MCF 10A (cell line): ENCODE data around the gene CFAP90. TPM values are rescaled to one million over a fixed set of nuclear protein-coding genes. Genes with fewer than 3 reads are reported as not detected.

Source experiments
- BruUV-seq: library from RNA; stranded (reverse); fragments of 400-500 nt; replicated peaks from 2 replicates; lab custom pipeline; 2021; lab: Mats Ljungman, UMichigan
- CTCF ChIA-PET: fragments of 300-600 bp; sonication (Branson Sonifier 250); formaldehyde crosslinking; extraction: SDS; loops from one replicate; lab custom pipeline; 2021; ENCODE audit warnings: antibody characterized with exemption, inconsistent platforms; lab: Yijun Ruan, JAX
- POLR2A ChIA-PET: fragments of 300-600, 350-650 bp; sonication (Branson Sonifier 250); formaldehyde crosslinking; extraction: SDS; loops from one replicate; lab custom pipeline; 2020; ENCODE audit warnings: antibody characterized with exemption, inconsistent platforms; lab: Yijun Ruan, JAX
- DNase-seq: peaks from one replicate; pipeline ENCODE4 v3.0.0-alpha.2; 2018; ENCODE audit not compliant: unreplicated experiment
- H3K27ac Mint-ChIP-seq: one replicate; pipeline ENCODE4 v1.8.0; 2022; ENCODE audit warnings: mild to moderate bottlenecking, low read depth, mixed read lengths; ENCODE audit not compliant: unreplicated experiment
- H3K27me3 Mint-ChIP-seq: one replicate; pipeline ENCODE4 v1.8.0; 2022; ENCODE audit warnings: mixed read lengths; ENCODE audit not compliant: insufficient read depth, unreplicated experiment
- H3K36me3 Mint-ChIP-seq: one replicate; pipeline ENCODE4 v1.8.0; 2022; ENCODE audit warnings: mild to moderate bottlenecking, moderate library complexity, mixed read lengths; ENCODE audit not compliant: insufficient read depth, unreplicated experiment
- H3K4me1 Mint-ChIP-seq: one replicate; pipeline ENCODE4 v1.8.0; 2022; ENCODE audit warnings: mixed read lengths; ENCODE audit not compliant: insufficient read depth, unreplicated experiment
- H3K4me3 Mint-ChIP-seq: one replicate; pipeline ENCODE4 v1.8.0; 2022; ENCODE audit warnings: mild to moderate bottlenecking, moderate library complexity, mixed read lengths; ENCODE audit not compliant: unreplicated experiment
- H3K9me3 Mint-ChIP-seq: one replicate; pipeline ENCODE4 v1.8.0; 2022; ENCODE audit warnings: mixed read lengths; ENCODE audit not compliant: unreplicated experiment
- CTCF ChIP-seq: fragments of 200-600 bp; IDR thresholded peaks from one replicate; pipeline ENCODE4 v1.8.0; 2022; ENCODE audit warnings: antibody characterized with exemption, mild to moderate bottlenecking; ENCODE audit not compliant: unreplicated experiment
- intact Hi-C: fragments of 100-400 bp; cut with micrococcal nuclease; formaldehyde crosslinking; loops from 2 replicates; pipeline ENCODE4 v1.14.1; 2022
- total RNA-seq: library from RNA; stranded (reverse); gene quantifications from 2 replicates; pipeline ENCODE4 v1.2.3, GENCODE V29; 2022

CFAP90 gene
- total RNA-seq, 1 experiment from 2014 or later = not detected

GRCh38 chr5:7802855-7803254 lies 48.1 kb downstream of the CFAP90 start:
- ChIA-PET POLR2A (interaction anchor here (0.8 kb wide), 1 partner anchor 65 kb away, joined by 3 read pairs; no protein-coding TSS in a partner anchor), CTCF (interaction anchor here (1.9 kb wide), 1 partner anchor 13 kb away, joined by 7 read pairs; no protein-coding TSS in a partner anchor)
- Mint-ChIP-seq H3K27me3 (peaks cover 21% of the 10 kb centered on the region), H3K27ac (no peak overlapping the region), H3K9me3 (peaks cover 8% of the 10 kb centered on the region), H3K4me3 (no peak overlapping the region), H3K36me3 (peaks cover 5% of the 10 kb centered on the region), H3K4me1 (no peaks in the 10 kb centered on the region)
- intact Hi-C loops = no loop called here
- BruUV-seq = no TSS peak
- TF ChIP-seq CTCF = no peak
- DNase-seq = peak; percentile 81

GRCh38 chr5:7801891-7802614 lies 48.9 kb downstream of the CFAP90 start:
- BruUV-seq = no TSS peak
- intact Hi-C loops = no loop called here
- POLR2A ChIA-PET = interaction anchor here (0.7 to 0.8 kb wide), 2 partner anchors 10 to 66 kb away, joined by 3 read pairs; no protein-coding TSS in a partner anchor
- Mint-ChIP-seq H3K4me1 (no peaks in the 10 kb centered on the region), H3K27ac (no peak overlapping the region), H3K4me3 (no peak overlapping the region), H3K9me3 (no peaks in the 10 kb centered on the region), H3K27me3 (peaks cover 21% of the 10 kb centered on the region), H3K36me3 (peaks cover 6% of the 10 kb centered on the region)
- TF ChIP-seq CTCF = no peak
- no peak for DNase-seq
- CTCF ChIA-PET = interaction anchor here (0.6 to 1.9 kb wide), 3 partner anchors 14 to 1173 kb away, joined by 3 to 7 read pairs (median 3); no protein-coding TSS in a partner anchor

- Mint-ChIP-seq H3K27me3 (peaks cover 52% of the 10 kb centered on the region), H3K9me3 (no peaks in the 10 kb centered on the region), H3K27ac (no peak overlapping the region), H3K4me3 (no peak overlapping the region), H3K4me1 (no peaks in the 10 kb centered on the region), H3K36me3 (peaks cover 6% of the 10 kb centered on the region)
- POLR2A ChIA-PET = no interaction called here
- no TSS peak for BruUV-seq
- intact Hi-C loops = no loop called here
- CTCF ChIA-PET = no interaction called here
- DNase-seq = no peak
- no peak for TF ChIP-seq CTCF
Observed at GRCh38 chr5:7795306-7795705, 55.6 kb downstream of the CFAP90 start.

- Mint-ChIP-seq H3K27me3 (peaks cover 57% of the 10 kb centered on the region), H3K9me3 (no peaks in the 10 kb centered on the region), H3K27ac (no peak overlapping the region), H3K4me3 (no peak overlapping the region), H3K36me3 (peaks cover 6% of the 10 kb centered on the region), H3K4me1 (no peaks in the 10 kb centered on the region)
- no peak for TF ChIP-seq CTCF
- POLR2A ChIA-PET = no interaction called here
- no peak for DNase-seq
- intact Hi-C loops = no loop called here
- CTCF ChIA-PET = no interaction called here
- BruUV-seq = no TSS peak
Observed at GRCh38 chr5:7794823-7795222, 56.1 kb downstream of the CFAP90 start.
